H1 (cell line): ENCODE measurements around the gene GMPR2. TPM values are rescaled to one million over a fixed set of nuclear protein-coding genes. Genes with fewer than 3 reads are reported as not detected.
"Not testable (repeated sequence)": the region's sequence is repeated elsewhere in the genome, so short reads cannot be mapped to it uniquely, and the experiment has no call there.

ENCODE experiments used
- CTCF ChIA-PET: fragments of 300-600 bp; sonication (Branson Sonifier 250); formaldehyde crosslinking; loops from one replicate; lab custom pipeline; 2021; ENCODE audit not compliant: partially characterized antibody; lab: Charles Lee
- POLR2A ChIA-PET: fragments of 300-600 bp; sonication (Branson Sonifier 250); formaldehyde crosslinking; loops from one replicate; lab custom pipeline; 2021; ENCODE audit warnings: inconsistent platforms; ENCODE audit not compliant: partially characterized antibody; lab: Charles Lee
- DNase-seq, 2 experiments: peaks; one replicate each; pipeline versions ENCODE4 v3.0.0 to v3.0.0-alpha.2; 2010 to 2022; ENCODE audit warnings: low spot score in 2 of 2, low read depth in 1 of 2, mixed read lengths in 1 of 2
- FAIRE-seq: peaks from 2 replicates; lab custom pipeline; 2011; peaks lifted over from hg19 to GRCh38; lab: Jason Lieb, UNC
- H2AFZ ChIP-seq: 2 replicates; pipeline ENCODE4 v1.8.1; 2012; ENCODE audit warnings: low read length, inconsistent platforms
- H2AK5ac ChIP-seq: 2 replicates; pipeline ENCODE4 v1.6.1; 2013; ENCODE audit warnings: low read depth, low read length
- H2BK120ac ChIP-seq: replicated peaks from 2 replicates; pipeline ENCODE3; 2013; ENCODE audit warnings: low read depth, low read length, inconsistent platforms
- H2BK12ac ChIP-seq: 2 replicates; pipeline ENCODE4 v1.6.1; 2013; ENCODE audit warnings: low read depth, low read length
- H2BK15ac ChIP-seq: 2 replicates; pipeline ENCODE4 v1.6.1; 2013; ENCODE audit warnings: low read length
- H2BK20ac ChIP-seq: 2 replicates; pipeline ENCODE4 v1.6.1; 2013; ENCODE audit warnings: low read length
- H2BK5ac ChIP-seq: 2 replicates; pipeline ENCODE4 v1.6.1; 2013; ENCODE audit warnings: low read depth, low read length
- H3K14ac ChIP-seq: 2 replicates; pipeline ENCODE4 v1.6.1; 2013; ENCODE audit warnings: inconsistent platforms; ENCODE audit not compliant: insufficient read length
- H3K18ac ChIP-seq: 2 replicates; pipeline ENCODE4 v1.6.1; 2013; ENCODE audit warnings: low read length; ENCODE audit errors: extremely low read depth
- H3K23ac ChIP-seq: 2 replicates; pipeline ENCODE4 v1.6.1; 2013; ENCODE audit warnings: inconsistent platforms; ENCODE audit not compliant: insufficient read length
- H3K23me2 ChIP-seq: 2 replicates; pipeline ENCODE4 v1.6.1; 2013; ENCODE audit warnings: low read depth, low read length
- H3K27ac ChIP-seq: 2 replicates; pipeline ENCODE4 v1.6.1; 2011; ENCODE audit warnings: low read depth, low read length, inconsistent platforms
- H3K27me3 ChIP-seq, 4 experiments: replicated peaks in 1 of 4; 1 replicate in 1 of 4; 2 replicates in 3 of 4; pipeline versions ENCODE4 v1.6.1 to v1.8.1; 2011 to 2013; ENCODE audit warnings: low read length in 3 of 4, mild to moderate bottlenecking in 3 of 4, inconsistent platforms in 2 of 4, mixed read lengths in 2 of 4, moderate library complexity in 1 of 4; ENCODE audit not compliant: control insufficient read depth in 3 of 4, insufficient read depth in 3 of 4; ENCODE audit errors: extremely low read depth in 1 of 4
- H3K36me3 ChIP-seq, 4 experiments: 2 replicates each; pipeline versions ENCODE4 v1.6.1 to v1.8.1; 2011 to 2013; ENCODE audit warnings: mild to moderate bottlenecking in 4 of 4, low read length in 3 of 4, moderate library complexity in 2 of 4, control low read depth in 1 of 4, inconsistent platforms in 1 of 4; ENCODE audit not compliant: insufficient read depth in 4 of 4, control insufficient read depth in 2 of 4
- H3K4ac ChIP-seq: replicated peaks from 2 replicates; pipeline ENCODE3; 2013; ENCODE audit warnings: low read length, low read depth, mixed read lengths, inconsistent platforms; ENCODE audit not compliant: insufficient read length
- H3K4me1 ChIP-seq, 4 experiments: replicated peaks in 1 of 4; 1 replicate in 1 of 4; 2 replicates in 3 of 4; pipeline versions ENCODE4 v1.6.1 to v1.8.1; 2011 to 2013; ENCODE audit warnings: low read length in 3 of 4, inconsistent platforms in 2 of 4, mixed read lengths in 1 of 4; ENCODE audit not compliant: insufficient read depth in 4 of 4, control insufficient read depth in 3 of 4
- H3K4me2 ChIP-seq, 2 experiments: 2 replicates each; pipeline versions ENCODE4 v1.6.1 to v1.8.1; 2011 to 2013; ENCODE audit warnings: low read depth in 2 of 2, low read length in 2 of 2, control low read depth in 1 of 2, inconsistent platforms in 1 of 2, mild to moderate bottlenecking in 1 of 2; ENCODE audit not compliant: insufficient read depth in 1 of 2
- H3K4me3 ChIP-seq, 4 experiments: fragments of 200-600, 300-600 bp in 1 of 4; sonication (generic), shearing (Covaris generic), sonication (Bioruptor Twin) in 1 of 4; 2 replicates each; pipeline versions ENCODE4 v1.5.1 to v1.8.1; 2011 to 2016; ENCODE audit warnings: low read length in 4 of 4, low read depth in 3 of 4, control low read depth in 2 of 4, inconsistent platforms in 2 of 4, mild to moderate bottlenecking in 2 of 4, mixed read lengths in 1 of 4, moderate library complexity in 1 of 4; ENCODE audit not compliant: insufficient read depth in 2 of 4; ENCODE audit errors: extremely low read depth in 1 of 4
- H3K56ac ChIP-seq: replicated peaks from 2 replicates; pipeline ENCODE3; 2013; ENCODE audit warnings: low read depth, mild to moderate bottlenecking, mixed read lengths, low read length, inconsistent platforms; ENCODE audit not compliant: insufficient read length
- H3K79me1 ChIP-seq: 2 replicates; pipeline ENCODE4 v1.6.1; 2013; ENCODE audit warnings: low read depth, low read length, control low read depth
- H3K79me2 ChIP-seq, 2 experiments: 2 replicates each; pipeline versions ENCODE4 v1.6.1 to v1.8.1; 2012 to 2013; ENCODE audit warnings: low read length in 2 of 2, mild to moderate bottlenecking in 2 of 2, inconsistent platforms in 1 of 2; ENCODE audit not compliant: insufficient read depth in 2 of 2, control insufficient read depth in 1 of 2
- H3K9ac ChIP-seq, 4 experiments: replicated peaks in 1 of 4; 1 replicate in 1 of 4; 2 replicates in 3 of 4; pipeline versions ENCODE4 v1.6.1 to v1.8.1; 2011 to 2013; ENCODE audit warnings: low read depth in 3 of 4, low read length in 3 of 4, control low read depth in 2 of 4, mild to moderate bottlenecking in 2 of 4, moderate library complexity in 2 of 4, inconsistent platforms in 1 of 4; ENCODE audit errors: extremely low read depth in 1 of 4
- H3K9me3 ChIP-seq, 2 experiments: 2 replicates each; pipeline versions ENCODE4 v1.6.1 to v1.8.1; 2012 to 2013; ENCODE audit warnings: mild to moderate bottlenecking in 2 of 2, moderate library complexity in 2 of 2, control low read depth in 1 of 2, inconsistent platforms in 1 of 2, low read depth in 1 of 2, low read length in 1 of 2, mixed read lengths in 1 of 2; ENCODE audit not compliant: insufficient read depth in 2 of 2
- H4K20me1 ChIP-seq, 2 experiments: replicated peaks in 1 of 2; 2 replicates each; pipeline versions ENCODE3 to v1.8.1; 2011 to 2013; ENCODE audit warnings: inconsistent platforms in 2 of 2, low read length in 2 of 2, mild to moderate bottlenecking in 1 of 2; ENCODE audit not compliant: insufficient read depth in 2 of 2, control insufficient read depth in 1 of 2
- H4K5ac ChIP-seq: 2 replicates; pipeline ENCODE4 v1.6.1; 2013; ENCODE audit warnings: low read length, low read depth, mixed read lengths, inconsistent platforms; ENCODE audit not compliant: insufficient read length
- H4K8ac ChIP-seq: 2 replicates; pipeline ENCODE4 v1.8.0; 2013; ENCODE audit warnings: mild to moderate bottlenecking, moderate library complexity, low read length, inconsistent platforms; ENCODE audit not compliant: insufficient read depth; ENCODE audit errors: extremely low read depth
- H4K91ac ChIP-seq: replicated peaks from 2 replicates; pipeline ENCODE3; 2013; ENCODE audit warnings: low read length, mixed read lengths, inconsistent platforms; ENCODE audit not compliant: insufficient read length
- WGBS, 2 experiments: shearing (Covaris generic) in 1 of 2; methylation state at CpG; one replicate each; pipeline versions ENCODE4 v1.1.6 to v1.1.7; 2013 to 2015; ENCODE audit warnings: low lambda C conversion rate in 2 of 2, mixed read lengths in 2 of 2, inconsistent platforms in 1 of 2, low coverage in 1 of 2, missing lambda C conversion rate in 1 of 2; ENCODE audit not compliant: insufficient replicate concordance in 2 of 2, insufficient coverage in 1 of 2, insufficient read length in 1 of 2; ENCODE audit errors: extremely low coverage in 1 of 2, missing lambda C conversion rate in 1 of 2; 5-methylcytosine and 5-hydroxymethylcytosine counted together
- polyA plus RNA-seq, 7 experiments: library from polyadenylated mRNA; depleted of rRNA in 3 of 7; stranded (reverse) in 5 of 7; unstranded in 2 of 7; fragments of >200 nt in 5 of 7; fragments of 200-250 nt in 2 of 7; gene quantifications; 1 replicate in 5 of 7; 2 replicates in 1 of 7; 4 replicates in 1 of 7; pipeline versions ENCODE4 v1.2.1 to v1.2.3, GENCODE V29; 2011 to 2013; ENCODE audit warnings: missing spikeins in 2 of 7, mixed read lengths in 2 of 7
- total RNA-seq: library from RNA; stranded (reverse); fragmentation: NEBNext Ultra II Directional; extraction: Animal tissue kit (Norgen Biotek cat#: 25700); gene quantifications from 2 replicates; pipeline ENCODE4 v1.2.1, GENCODE V29; 2021

GMPR2 gene
- total and polyA plus RNA-seq, 2 of the 8 experiments (the other 6 are each of a cell fraction or from before 2014, with no cell fraction given), result 61.6 to 85.3 TPM

- H3K9ac ChIP-seq, H2BK5ac ChIP-seq, H3K4me2 ChIP-seq, H4K8ac ChIP-seq, H3K4me3 ChIP-seq, FAIRE-seq, H2BK15ac ChIP-seq, H3K23ac ChIP-seq, H3K18ac ChIP-seq, H3K9me3 ChIP-seq, H3K27me3 ChIP-seq, H3K23me2 ChIP-seq, H4K20me1 ChIP-seq, H2BK12ac ChIP-seq, H3K56ac ChIP-seq, H3K4me1 ChIP-seq, H4K5ac ChIP-seq, H3K14ac ChIP-seq, H2BK120ac ChIP-seq, H2BK20ac ChIP-seq, H3K27ac ChIP-seq, H3K79me1 ChIP-seq, H3K36me3 ChIP-seq, H2AFZ ChIP-seq, DNase-seq, H3K4ac ChIP-seq, H4K91ac ChIP-seq, H2AK5ac ChIP-seq: not testable (repeated sequence)
- ChIA-PET POLR2A (interaction anchor here (0.7 to 2.0 kb wide), 3 partner anchors 10 to 45 kb away, joined by 3 to 7 read pairs (median 3); partner anchors contain the start of genes GMPR2 and NEDD8), CTCF (interaction anchor here (1.0 to 5.0 kb wide), 2 partner anchors 16 to 74 kb away, joined by 3 to 16 read pairs; no protein-coding TSS in a partner anchor)
- WGBS, 2 experiments, result 85% methylated on average over 4 of the region's 4 CpGs; no CpG with 5 or more reads in 1 of the 2 experiments
- peaks cover 0 to 62% of the 10 kb centered on the region in 2 experiments; a peak in 2 of 4 replicates for H3K79me2 ChIP-seq
These were observed 9.7 kb upstream of the GMPR2 start for GRCh38 chr14:24222987-24223386.
